Sciatic nerve (tissue), 2 donors: Measurements from ENCODE around the gene E2F4. TPM values are rescaled to one million over a fixed set of nuclear protein-coding genes. Genes with fewer than 3 reads are reported as not detected.

Experiments used
- ATAC-seq: fragments of 200-7000 bp; cut with Tn5 transposase; one replicate; pipeline ENCODE4 v1.9.1; 2020; ENCODE audit warnings: mild to moderate bottlenecking, moderate library complexity
- DNase-seq: peaks from one replicate; pipeline ENCODE4 v3.0.0-alpha.2; 2020; ENCODE audit warnings: low spot score
- intact Hi-C: fragments of 100-400 bp; cut with DNase I; formaldehyde crosslinking; loops from one replicate; pipeline ENCODE4 v1.14.2; 2022
- total RNA-seq: library from RNA; stranded (reverse); fragmentation: NEBNext Ultra II Directional; extraction: Animal tissue kit (Norgen Biotek cat#: 25700); gene quantifications from one replicate; pipeline ENCODE4 v1.2.1, GENCODE V29; 2021
- donor health status: DM: no; HTN: no; CAD: no.
- donor health status: DM: no; HTN: no; CAD: no.

The E2F4 gene
- 45.0 TPM for total RNA-seq

DNA sequence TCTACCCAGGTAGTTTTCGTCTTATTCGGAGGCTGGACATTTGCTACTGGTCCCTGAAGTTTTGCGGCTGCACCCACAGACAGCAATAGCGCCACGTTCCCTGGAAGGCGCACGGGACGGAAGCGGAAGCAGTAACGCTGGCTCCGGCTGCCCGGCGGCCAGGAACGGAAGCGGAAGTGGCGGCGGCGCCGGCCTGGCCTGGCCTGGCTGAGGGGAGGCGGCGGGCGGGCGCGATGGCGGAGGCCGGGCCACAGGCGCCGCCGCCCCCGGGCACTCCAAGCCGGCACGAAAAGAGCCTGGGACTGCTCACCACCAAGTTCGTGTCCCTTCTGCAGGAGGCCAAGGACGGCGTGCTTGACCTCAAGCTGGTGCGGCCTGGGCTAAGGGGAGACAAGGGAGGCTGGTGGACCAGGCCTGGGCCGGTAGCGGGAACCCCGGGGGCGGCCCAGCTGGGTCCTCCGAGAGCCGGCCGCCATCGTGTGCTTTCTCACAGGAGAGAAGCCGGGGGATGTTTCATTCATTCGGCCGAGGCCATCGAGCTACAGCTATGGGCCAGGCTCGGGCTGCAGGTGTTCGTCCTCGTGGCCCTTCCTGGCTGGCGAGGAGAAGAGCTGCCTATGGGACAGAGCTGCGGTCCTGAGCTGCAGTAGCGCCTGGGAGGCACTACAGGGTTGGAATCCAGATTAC, at the start of gene E2F4:
Gene E2F4, plus strand, starts transcription at position 161 of the 687 bp plus-strand sequence. Its CDS starts 73 bp downstream, at position 234.
- intact Hi-C loops, result no loop called here
- ATAC-seq, result peak; percentile 95

GRCh38 chr16:67142342-67142741, 49.6 kb upstream of the E2F4 start:
- no peak for DNase-seq
- no peak for ATAC-seq
- intact Hi-C loops, result no loop called here

More for the DNA sequence above, at the start of gene E2F4:
- peak; percentile 93 for DNase-seq

GRCh38 chr16:67144943-67145342, 47.0 kb upstream of the E2F4 start:
- intact Hi-C loops, result no loop called here
- DNase-seq, result no peak

GRCh38 chr16:67145746-67146145, 46.2 kb upstream of the E2F4 start:
- intact Hi-C loops, result no loop called here
- no peak for ATAC-seq

More at GRCh38 chr16:67144943-67145342, 47.0 kb upstream of the E2F4 start:
- ATAC-seq, result no peak

GRCh38 chr16:67146523-67147357, 45.2 kb upstream of the E2F4 start:
- intact Hi-C loops, result no loop called here
- no peak for ATAC-seq
- DNase-seq, result peak; percentile 41

More at GRCh38 chr16:67145746-67146145, 46.2 kb upstream of the E2F4 start:
- peak; percentile 14 for DNase-seq

DNA sequence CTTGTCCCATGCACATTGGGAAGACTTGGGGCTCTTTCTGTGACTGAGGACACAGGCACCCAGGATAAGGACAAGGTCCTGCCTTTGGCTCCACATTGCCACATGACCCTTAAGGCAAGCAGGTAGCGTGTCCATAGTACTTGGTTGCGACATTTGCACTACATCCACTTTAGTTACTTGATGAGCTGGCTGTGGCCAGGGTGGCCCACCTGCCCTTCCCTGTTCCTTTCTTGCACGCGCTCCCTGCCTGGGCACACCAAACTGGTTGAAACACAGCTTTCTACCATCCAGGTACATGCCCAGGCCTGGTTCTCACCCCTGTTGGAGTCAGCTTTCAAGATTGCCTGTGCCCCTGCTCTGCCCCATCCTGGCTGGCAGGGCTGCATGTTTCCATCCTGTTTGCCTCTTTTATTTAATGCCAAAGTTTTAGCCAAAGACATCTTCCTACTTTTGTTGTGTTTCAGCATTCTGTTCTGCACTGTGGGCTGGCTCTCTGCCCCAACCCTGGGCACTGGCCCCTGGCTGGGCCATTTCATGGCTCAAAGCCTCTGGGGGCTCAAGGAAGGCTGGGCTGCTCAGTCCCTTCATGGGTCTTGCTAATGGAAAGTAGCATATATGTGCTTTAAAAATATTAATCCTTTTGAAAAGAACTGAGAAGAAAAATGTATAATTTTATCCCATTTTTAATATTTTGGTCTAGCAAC, 44.4 kb upstream of the E2F4 start:
- peak; percentile 33 for DNase-seq
- intact Hi-C loops, result no loop called here
- no peak for ATAC-seq

DNA sequence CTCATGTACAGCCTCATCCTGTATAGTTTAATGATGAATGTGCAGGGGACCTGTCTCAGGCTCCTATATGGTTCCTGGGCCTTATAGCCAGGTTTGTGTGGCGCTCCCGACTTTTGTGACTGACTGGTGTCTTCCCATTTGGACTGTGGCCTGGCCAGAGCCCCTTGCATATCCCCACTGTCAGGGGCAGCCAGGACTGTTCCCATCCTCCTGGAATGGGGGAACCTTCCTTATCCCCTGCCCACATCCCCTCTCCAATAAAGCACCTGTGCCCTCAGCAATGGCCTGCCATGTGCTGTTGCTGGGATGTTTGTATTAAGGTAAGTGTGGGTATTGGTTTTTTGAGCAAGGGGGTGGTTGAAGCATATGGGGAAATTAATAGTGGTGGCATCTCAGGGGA, 43.7 kb upstream of the E2F4 start:
- ATAC-seq (no peak), DNase-seq (peak; percentile 28)
- intact Hi-C loops, result no loop called here

GRCh38 chr16:67148656-67149275, 43.2 kb upstream of the E2F4 start:
- intact Hi-C loops, result no loop called here
- DNase-seq (peak; percentile 44), ATAC-seq (no peak)

GRCh38 chr16:67149276-67150046, 42.5 kb upstream of the E2F4 start:
- ATAC-seq, result no peak
- DNase-seq, result peak; percentile 60

GRCh38 chr16:67150047-67150832, 41.7 kb upstream of the E2F4 start:
- ATAC-seq, result peak; percentile 64
- intact Hi-C loops, result no loop called here
- DNase-seq, result no peak

More at GRCh38 chr16:67149276-67150046, 42.5 kb upstream of the E2F4 start:
- intact Hi-C loops, result no loop called here

DNA sequence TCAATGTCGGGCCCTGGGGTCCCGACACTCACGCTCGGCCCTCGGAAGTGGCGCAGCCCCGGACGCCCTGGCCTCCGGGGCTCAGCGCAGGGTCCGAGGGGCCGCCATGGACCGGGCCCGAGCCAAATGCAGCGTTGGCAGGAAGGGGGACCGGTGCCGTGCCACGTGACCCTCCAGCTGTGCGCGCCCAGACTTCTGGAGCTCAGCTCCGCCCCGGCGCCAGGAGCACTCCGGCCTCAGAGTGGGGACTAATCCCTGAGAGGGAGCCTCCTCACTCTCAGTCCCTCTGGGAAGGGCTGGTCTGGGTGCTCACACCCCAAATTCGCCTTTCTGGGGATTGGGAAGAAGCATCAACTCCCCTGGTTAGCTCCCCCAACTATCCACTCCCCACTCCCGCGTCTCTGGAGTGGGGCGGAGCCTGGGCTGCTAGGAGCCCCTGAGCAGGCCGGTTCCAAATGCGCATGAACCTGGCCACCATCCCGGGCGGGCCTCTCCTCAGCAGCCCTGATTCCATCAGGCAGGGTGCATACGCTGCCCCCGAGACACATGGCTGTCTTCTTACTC, 41.0 kb upstream of the E2F4 start, which contains the start of gene B3GNT9:
Gene B3GNT9, minus strand, starts transcription at position 166 of the 564 bp plus-strand sequence. CDS start 513 bp downstream, outside the sequence.
- DNase-seq (peak; percentile 86), ATAC-seq (peak; percentile 87)
- intact Hi-C loops, result no loop called here

- intact Hi-C loops, result no loop called here
- ATAC-seq (no peak), DNase-seq (no peak)
Measured at GRCh38 chr16:67151431-67152097, 40.4 kb upstream of the E2F4 start.

DNA sequence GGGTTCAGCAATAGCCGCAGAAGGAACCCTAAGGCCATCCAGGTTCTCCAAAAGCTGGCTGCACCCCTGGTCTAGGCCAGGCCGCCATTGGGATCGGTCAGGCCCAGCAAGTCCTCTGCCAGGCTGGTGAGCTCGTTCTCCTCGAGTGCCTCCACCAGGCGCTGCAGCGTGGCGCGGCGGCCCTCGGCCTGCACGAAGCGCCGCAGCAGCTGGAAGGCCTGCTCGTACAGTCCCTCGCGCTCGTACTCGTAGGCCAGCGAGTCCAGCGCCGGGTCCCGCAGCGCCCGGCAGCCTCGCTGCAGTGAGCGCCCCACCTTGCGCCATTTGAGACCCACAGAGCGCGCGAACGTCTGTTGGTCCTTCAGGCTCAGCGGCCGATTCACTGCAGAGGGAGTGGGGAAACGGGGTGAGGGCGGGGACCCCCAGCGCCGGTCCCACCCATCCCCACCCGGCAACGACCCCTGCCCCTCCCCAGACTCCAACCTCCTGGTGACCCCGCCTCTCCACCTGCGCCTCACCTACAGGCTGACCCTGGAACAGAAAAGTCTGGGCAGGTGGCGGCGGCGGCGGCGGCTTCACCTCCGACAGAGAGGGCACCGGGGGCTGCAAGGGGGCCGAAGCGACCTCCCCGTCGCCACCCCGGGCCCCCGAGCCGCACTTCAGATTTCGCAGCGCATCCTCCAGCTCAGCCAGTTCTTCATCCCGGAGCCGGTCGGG, 37.2 kb upstream of the E2F4 start:
- ATAC-seq (no peak), DNase-seq (no peak)
- intact Hi-C loops, result loop anchor here (2.0 kb wide), 1 partner anchor 178 kb away; no protein-coding TSS in a partner anchor

GRCh38 chr16:67155295-67156142, 36.4 kb upstream of the E2F4 start:
- ATAC-seq (peak; percentile 56), DNase-seq (peak; percentile 86)
- intact Hi-C loops, result loop anchor here (2.0 kb wide), 1 partner anchor 179 kb away; no protein-coding TSS in a partner anchor
